Keratinocyte (primary cell): Measurements from ENCODE around the gene LRTM1. TPM values are rescaled to one million over a fixed set of nuclear protein-coding genes. Genes with fewer than 3 reads are reported as not detected.

ENCODE experiments used
- DNase-seq: peaks from one replicate; pipeline ENCODE4 v3.0.0-alpha.2; 2011; ENCODE audit warnings: low read depth, missing footprints, low spot score
- FAIRE-seq: peaks from 2 replicates; lab custom pipeline; 2011; peaks lifted over from hg19 to GRCh38; lab: Jason Lieb, UNC
- H2AFZ ChIP-seq: 2 replicates; pipeline ENCODE4 v1.6.0; 2012; ENCODE audit warnings: low read length, control low read depth, inconsistent platforms; ENCODE audit not compliant: control insufficient read depth
- H3K27ac ChIP-seq: 2 replicates; pipeline ENCODE4 v1.5.1; 2011; ENCODE audit warnings: low read length; ENCODE audit not compliant: control insufficient read depth, insufficient read depth
- H3K27me3 ChIP-seq: 3 replicates; pipeline ENCODE4 v1.6.0; 2011; ENCODE audit warnings: low read length; ENCODE audit not compliant: control insufficient read depth, insufficient read depth; ENCODE audit errors: extremely low read depth
- H3K36me3 ChIP-seq, 2 experiments: 2 replicates in 1 of 2; 3 replicates in 1 of 2; pipeline ENCODE4 v1.5.1; 2011; ENCODE audit warnings: low read length in 2 of 2, mild to moderate bottlenecking in 1 of 2; ENCODE audit not compliant: control insufficient read depth in 2 of 2, insufficient read depth in 2 of 2; ENCODE audit errors: extremely low read depth in 1 of 2
- H3K4me1 ChIP-seq: 3 replicates; pipeline ENCODE4 v1.5.1; 2011; ENCODE audit warnings: low read length; ENCODE audit not compliant: control insufficient read depth, insufficient read depth; ENCODE audit errors: extremely low read depth
- H3K4me2 ChIP-seq: 3 replicates; pipeline ENCODE4 v1.6.0; 2011; ENCODE audit warnings: low read depth, low read length; ENCODE audit not compliant: control insufficient read depth, insufficient read depth; ENCODE audit errors: extremely low read depth
- H3K4me3 ChIP-seq, 3 experiments: fragments of 200-600 bp in 1 of 3; sonication (generic) in 1 of 3; 2 replicates in 2 of 3; 3 replicates in 1 of 3; pipeline ENCODE4 v1.5.1; 2011 to 2016; ENCODE audit warnings: low read length in 3 of 3, mild to moderate bottlenecking in 3 of 3, control low read depth in 2 of 3, inconsistent platforms in 1 of 3, low read depth in 1 of 3, mixed read lengths in 1 of 3, mixed run types in 1 of 3, moderate library complexity in 1 of 3; ENCODE audit not compliant: control insufficient read depth in 2 of 3, insufficient read depth in 2 of 3; ENCODE audit errors: extremely low read depth in 1 of 3
- H3K79me2 ChIP-seq: 2 replicates; pipeline ENCODE4 v1.6.0; 2012; ENCODE audit warnings: low read length; ENCODE audit not compliant: control insufficient read depth, insufficient read depth
- H3K9ac ChIP-seq: 3 replicates; pipeline ENCODE4 v1.6.0; 2011; ENCODE audit warnings: low read length; ENCODE audit not compliant: control insufficient read depth, insufficient read depth; ENCODE audit errors: extremely low read depth
- H3K9me1 ChIP-seq: 3 replicates; pipeline ENCODE4 v1.6.0; 2011; ENCODE audit warnings: low read length; ENCODE audit not compliant: control insufficient read depth, insufficient read depth; ENCODE audit errors: extremely low read depth
- H3K9me3 ChIP-seq: 2 replicates; pipeline ENCODE4 v1.5.1; 2012; ENCODE audit warnings: low read depth, low read length; ENCODE audit not compliant: control insufficient read depth
- H4K20me1 ChIP-seq: 3 replicates; pipeline ENCODE4 v1.6.0; 2011; ENCODE audit warnings: low read length; ENCODE audit not compliant: control insufficient read depth, insufficient read depth; ENCODE audit errors: extremely low read depth
- EZH2 ChIP-seq: IDR thresholded peaks from one replicate; pipeline ENCODE4 v1.6.1; 2012; ENCODE audit warnings: inconsistent platforms, mild to moderate bottlenecking, low read length, moderate library complexity
- dilution Hi-C: fragments of 300-500 bp; cut with MboI; formaldehyde crosslinking; loops from one replicate; pipeline ENCODE4 v1.7.0; 2020; ENCODE audit warnings: low sequenced_read_pairs; ENCODE audit not compliant: extremely low pct_ligation_motif_present
- polyA plus RNA-seq, 5 experiments: library from polyadenylated mRNA; depleted of rRNA in 3 of 5; stranded (reverse) in 3 of 5; stranded (forward) in 1 of 5; unstranded in 1 of 5; fragments of >200 nt; gene quantifications; 1 replicate in 1 of 5; 2 replicates in 3 of 5; 3 replicates in 1 of 5; pipeline versions ENCODE4 v1.2.1 to v1.2.3, GENCODE V29; 2011 to 2012; ENCODE audit warnings: missing spikeins in 2 of 5, low read depth in 1 of 5, low replicate concordance in 1 of 5
- TF ChIP-seq, protein P1 (sequence below), 3 experiments: IDR thresholded peaks in 1 of 3; conservative IDR thresholded peaks in 1 of 3; optimal IDR thresholded peaks in 1 of 3; 2 replicates in 2 of 3; 3 replicates in 1 of 3; pipeline versions ENCODE3 to v1.5.1; 2011; ENCODE audit warnings: low read length in 3 of 3, mild to moderate bottlenecking in 3 of 3, moderate library complexity in 2 of 3, control low read depth in 1 of 3, inconsistent platforms in 1 of 3; ENCODE audit not compliant: insufficient read depth in 2 of 3; ENCODE audit errors: extremely low read depth in 1 of 3

LRTM1 gene
- polyA plus RNA-seq, 1 donor (not counting 4 experiments of a cell fraction or from before 2014, with no cell fraction given): not detected

DNA sequence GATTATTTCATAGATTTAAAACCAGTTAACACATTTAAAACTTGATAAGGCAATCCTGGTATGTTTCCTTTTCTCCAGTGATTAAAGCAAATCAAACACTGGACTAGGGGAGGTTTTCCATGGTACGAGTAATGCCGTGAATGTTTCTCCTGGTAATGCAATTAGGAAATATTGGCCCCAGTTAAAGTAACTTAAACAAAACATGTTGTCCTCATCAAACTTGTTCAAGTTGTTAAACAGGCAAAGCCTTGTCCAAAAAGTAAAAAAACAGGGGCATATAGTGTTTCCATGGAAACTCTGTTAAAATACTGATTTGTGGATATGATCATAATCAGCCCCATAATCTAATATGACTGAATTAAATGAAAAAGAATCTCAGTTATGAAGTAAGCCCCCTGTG lies 13.1 kb upstream of the LRTM1 start:
- no peaks in the 10 kb centered on the region for H3K4me1 ChIP-seq
- no peak overlapping the region for H3K27ac ChIP-seq
- H3K4me2 ChIP-seq: no peak overlapping the region
- H3K9ac ChIP-seq: no peak overlapping the region
- TF ChIP-seq, protein P1, sequence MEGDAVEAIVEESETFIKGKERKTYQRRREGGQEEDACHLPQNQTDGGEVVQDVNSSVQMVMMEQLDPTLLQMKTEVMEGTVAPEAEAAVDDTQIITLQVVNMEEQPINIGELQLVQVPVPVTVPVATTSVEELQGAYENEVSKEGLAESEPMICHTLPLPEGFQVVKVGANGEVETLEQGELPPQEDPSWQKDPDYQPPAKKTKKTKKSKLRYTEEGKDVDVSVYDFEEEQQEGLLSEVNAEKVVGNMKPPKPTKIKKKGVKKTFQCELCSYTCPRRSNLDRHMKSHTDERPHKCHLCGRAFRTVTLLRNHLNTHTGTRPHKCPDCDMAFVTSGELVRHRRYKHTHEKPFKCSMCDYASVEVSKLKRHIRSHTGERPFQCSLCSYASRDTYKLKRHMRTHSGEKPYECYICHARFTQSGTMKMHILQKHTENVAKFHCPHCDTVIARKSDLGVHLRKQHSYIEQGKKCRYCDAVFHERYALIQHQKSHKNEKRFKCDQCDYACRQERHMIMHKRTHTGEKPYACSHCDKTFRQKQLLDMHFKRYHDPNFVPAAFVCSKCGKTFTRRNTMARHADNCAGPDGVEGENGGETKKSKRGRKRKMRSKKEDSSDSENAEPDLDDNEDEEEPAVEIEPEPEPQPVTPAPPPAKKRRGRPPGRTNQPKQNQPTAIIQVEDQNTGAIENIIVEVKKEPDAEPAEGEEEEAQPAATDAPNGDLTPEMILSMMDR (optimal IDR thresholded peaks at IDR 0.05 in 1 of 3, IDR thresholded peaks at IDR 0.05 in 1 of 3, conservative IDR thresholded peaks at IDR 0.05 in 1 of 3; ENCODE audit: extremely low read depth in 1 of 3, insufficient read depth in 2 of 3, low read length in 3 of 3): no peak
- TF ChIP-seq EZH2: no peak
- H3K4me3 ChIP-seq: no peak overlapping the region
- H3K36me3 ChIP-seq: no peaks in the 10 kb centered on the region
- DNase-seq (no peak), FAIRE-seq (no peak)
- H3K79me2 ChIP-seq: no peaks in the 10 kb centered on the region
- no peaks in the 10 kb centered on the region for H3K9me3 ChIP-seq
- dilution Hi-C loops: no loop called here
- H3K27me3 ChIP-seq: peaks cover 3% of the 10 kb centered on the region
- H4K20me1 ChIP-seq: no peaks in the 10 kb centered on the region
- H2AFZ ChIP-seq: no peak overlapping the region
- no peaks in the 10 kb centered on the region for H3K9me1 ChIP-seq

DNA sequence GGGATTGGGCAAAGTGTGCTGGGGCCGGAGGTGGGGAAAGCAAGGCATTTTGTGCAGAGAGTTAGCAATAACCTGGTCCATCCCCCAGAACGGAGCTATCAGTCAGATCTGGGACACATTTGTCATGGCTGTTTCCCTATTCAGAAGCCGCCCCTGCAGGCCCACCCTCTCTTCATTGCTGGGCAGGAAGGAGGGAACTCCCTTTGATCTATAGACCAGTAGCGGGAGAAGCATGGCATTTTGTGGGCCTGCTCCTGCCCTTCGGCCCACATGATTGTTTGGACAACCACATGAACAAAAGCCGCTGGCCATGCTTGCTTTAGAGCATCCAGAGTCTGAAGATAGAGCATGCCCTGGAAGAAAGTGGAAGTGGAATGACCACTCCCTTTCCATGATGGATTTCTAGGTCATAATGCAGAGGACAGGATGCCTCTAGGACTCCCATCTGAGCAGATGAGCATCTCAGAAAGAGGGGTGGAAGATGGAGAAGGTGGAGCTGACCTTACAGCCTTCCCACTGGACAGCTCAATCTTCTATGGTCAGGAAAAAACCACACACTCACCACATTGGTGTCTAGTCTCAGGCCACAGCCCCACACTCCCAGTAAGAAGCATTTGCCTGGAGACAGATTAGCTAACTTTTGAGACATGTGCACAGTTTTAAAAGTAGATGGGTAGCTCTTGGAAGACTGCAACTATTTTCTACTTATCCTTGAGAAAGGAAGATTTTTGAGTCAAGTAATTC lies 11.9 kb upstream of the LRTM1 start:
- Histone ChIP-seq H3K27ac (no peak overlapping the region), H4K20me1 (no peaks in the 10 kb centered on the region), H3K9me1 (no peaks in the 10 kb centered on the region), H3K9me3 (no peaks in the 10 kb centered on the region), H2AFZ (no peak overlapping the region), H3K4me1 (no peaks in the 10 kb centered on the region), H3K4me2 (no peak overlapping the region), H3K4me3 (no peak overlapping the region), H3K9ac (no peak overlapping the region), H3K27me3 (no peaks in the 10 kb centered on the region), H3K79me2 (no peaks in the 10 kb centered on the region), H3K36me3 (no peaks in the 10 kb centered on the region)
- no peak for TF ChIP-seq EZH2
- TF ChIP-seq, protein P1 (optimal IDR thresholded peaks at IDR 0.05 in 1 of 3, IDR thresholded peaks at IDR 0.05 in 1 of 3, conservative IDR thresholded peaks at IDR 0.05 in 1 of 3; ENCODE audit: extremely low read depth in 1 of 3, insufficient read depth in 2 of 3, low read length in 3 of 3): no peak
- FAIRE-seq: no peak
- dilution Hi-C loops: no loop called here
- DNase-seq: no peak
